Neuronal stem cell (in vitro differentiated cells): ENCODE data around the gene PDPK1.
A peak's percentile ranks its signal among the peaks of the same experiment; 100 is the strongest.

Experiments
- DNase-seq: peaks from one replicate; pipeline ENCODE4 v3.0.0-alpha.2; 2013; ENCODE audit warnings: low spot score
- H2AFZ ChIP-seq: one replicate; pipeline ENCODE4 v1.6.1; 2013; ENCODE audit warnings: mild to moderate bottlenecking, low read length, inconsistent platforms
- H2AK5ac ChIP-seq: 2 replicates; pipeline ENCODE4 v1.6.1; 2013; ENCODE audit warnings: low read depth, mild to moderate bottlenecking, inconsistent platforms, low read length, moderate library complexity, mixed read lengths
- H2BK120ac ChIP-seq: 2 replicates; pipeline ENCODE4 v1.6.1; 2013; ENCODE audit warnings: low read depth, mild to moderate bottlenecking, inconsistent platforms, low read length, moderate library complexity, mixed read lengths
- H2BK12ac ChIP-seq: one replicate; pipeline ENCODE4 v1.6.1; 2013; ENCODE audit warnings: low read length, inconsistent platforms
- H2BK15ac ChIP-seq: 2 replicates; pipeline ENCODE4 v1.6.1; 2013; ENCODE audit warnings: mild to moderate bottlenecking, low read length, inconsistent platforms, mixed read lengths
- H2BK5ac ChIP-seq: one replicate; pipeline ENCODE4 v1.6.1; 2013; ENCODE audit warnings: inconsistent platforms, mild to moderate bottlenecking, low read length, moderate library complexity
- H3K14ac ChIP-seq: one replicate; pipeline ENCODE4 v1.6.1; 2013; ENCODE audit warnings: low read length, inconsistent platforms
- H3K18ac ChIP-seq: 2 replicates; pipeline ENCODE4 v1.6.1; 2013; ENCODE audit warnings: low read length, inconsistent platforms
- H3K23ac ChIP-seq: 2 replicates; pipeline ENCODE4 v1.6.1; 2013; ENCODE audit warnings: low read depth, mild to moderate bottlenecking, mixed read lengths, low read length, inconsistent platforms; ENCODE audit not compliant: poor library complexity
- H3K27ac ChIP-seq: replicated peaks from 3 replicates; pipeline ENCODE4 v1.5.1; 2013; ENCODE audit warnings: low read length, inconsistent platforms
- H3K27me3 ChIP-seq, 3 experiments: 2 replicates each; pipeline ENCODE4 v1.6.1; 2013; ENCODE audit warnings: low read length in 3 of 3, mild to moderate bottlenecking in 2 of 3, inconsistent platforms in 1 of 3, low read depth in 1 of 3, mixed read lengths in 1 of 3, moderate library complexity in 1 of 3; ENCODE audit not compliant: control insufficient read depth in 3 of 3, insufficient read depth in 3 of 3
- H3K36me3 ChIP-seq, 2 donors: replicated peaks in 1 of 2; 2 replicates each; pipeline ENCODE4 v1.6.1; 2013; ENCODE audit warnings: low read length in 2 of 2; ENCODE audit not compliant: control insufficient read depth in 2 of 2, insufficient read depth in 2 of 2
- H3K4ac ChIP-seq: 2 replicates; pipeline ENCODE4 v1.6.1; 2013; ENCODE audit warnings: inconsistent platforms, mild to moderate bottlenecking, low read length, moderate library complexity
- H3K4me1 ChIP-seq, 2 donors: 1 replicate in 1 of 2; 2 replicates in 1 of 2; pipeline ENCODE4 v1.6.1; 2013; ENCODE audit warnings: low read length in 2 of 2, low read depth in 1 of 2; ENCODE audit not compliant: control insufficient read depth in 2 of 2, insufficient read depth in 1 of 2
- H3K4me2 ChIP-seq: one replicate; pipeline ENCODE4 v1.6.1; 2013; ENCODE audit warnings: mild to moderate bottlenecking, low read length, inconsistent platforms; ENCODE audit not compliant: insufficient read depth, poor library complexity, severe bottlenecking
- H3K4me3 ChIP-seq, 2 donors: 2 replicates each; pipeline ENCODE4 v1.5.1; 2013; ENCODE audit warnings: low read length in 2 of 2, mild to moderate bottlenecking in 2 of 2, inconsistent platforms in 1 of 2, moderate library complexity in 1 of 2
- H3K79me1 ChIP-seq: one replicate; pipeline ENCODE4 v1.6.1; 2013; ENCODE audit warnings: low read depth, mild to moderate bottlenecking, inconsistent platforms, low read length, moderate library complexity
- H3K9ac ChIP-seq: one replicate; pipeline ENCODE4 v1.6.1; 2013; ENCODE audit warnings: mild to moderate bottlenecking, low read depth, low read length, inconsistent platforms; ENCODE audit not compliant: poor library complexity
- H3K9me3 ChIP-seq, 2 donors: replicated peaks in 1 of 2; 2 replicates each; pipeline versions ENCODE3 to v1.6.1; 2013; ENCODE audit warnings: low read length in 2 of 2, mild to moderate bottlenecking in 2 of 2, inconsistent platforms in 1 of 2, low read depth in 1 of 2, mixed read lengths in 1 of 2, moderate library complexity in 1 of 2; ENCODE audit not compliant: control insufficient read depth in 2 of 2, insufficient read depth in 1 of 2
- H4K8ac ChIP-seq: one replicate; pipeline ENCODE4 v1.6.1; 2013; ENCODE audit warnings: low read depth, mild to moderate bottlenecking, inconsistent platforms, low read length, moderate library complexity
- H4K91ac ChIP-seq: one replicate; pipeline ENCODE4 v1.6.1; 2013; ENCODE audit warnings: low read length, low read depth, mild to moderate bottlenecking, inconsistent platforms; ENCODE audit not compliant: poor library complexity
- WGBS, 2 donors: extraction: QIAGEN DNeasy Blood & Tissue Kit; methylation state at CpG; one replicate each; pipeline ENCODE4 v1.1.7; 2013; ENCODE audit warnings: missing lambda C conversion rate in 2 of 2, mixed read lengths in 1 of 2; ENCODE audit not compliant: insufficient read length in 2 of 2, insufficient replicate concordance in 1 of 2; ENCODE audit errors: extremely low coverage in 2 of 2; 5-methylcytosine and 5-hydroxymethylcytosine counted together

PDPK1 gene

GRCh38 chr16:2595393-2596205 is 57.8 kb downstream of the PDPK1 start:
- WGBS, 2 donors: no CpG with 5 or more reads among the region's 27 CpGs
- H3K4me2 ChIP-seq: no peak overlapping the region
- no peak overlapping the region for H3K23ac ChIP-seq
- H2BK5ac ChIP-seq: peak overlapping the region; percentile 19
- H3K79me1 ChIP-seq: peaks cover 1% of the 10 kb centered on the region
- H2BK12ac ChIP-seq: no peak overlapping the region
- peak overlapping the region; percentile 43 for H4K8ac ChIP-seq
- DNase-seq: no peak
- no peak overlapping the region for H2AK5ac ChIP-seq
- no peak overlapping the region for H2BK120ac ChIP-seq
- peak overlapping the region; percentile 53 for H3K4ac ChIP-seq
- H3K14ac ChIP-seq: peak overlapping the region; percentile 31
- H3K18ac ChIP-seq: no peak overlapping the region
- no peak overlapping the region for H2BK15ac ChIP-seq
- H3K27me3 ChIP-seq: no peaks in the 10 kb centered on the region
- H2AFZ ChIP-seq: no peak overlapping the region
- peaks cover 2 to 37% of the 10 kb centered on the region in 2 donors for H3K4me1 ChIP-seq
- peak overlapping the region in 1 of 2 donors; percentile 46 for H3K4me3 ChIP-seq
- peaks cover 9 to 42% of the 10 kb centered on the region in 2 donors for H3K36me3 ChIP-seq
- H3K9me3 ChIP-seq: no peaks in the 10 kb centered on the region
- H3K27ac ChIP-seq: no peak overlapping the region
- H4K91ac ChIP-seq: no peak overlapping the region
- H3K9ac ChIP-seq: no peak overlapping the region

- H3K9me3 ChIP-seq: no peaks in the 10 kb centered on the region
- H3K9ac ChIP-seq: no peak overlapping the region
- H3K27ac ChIP-seq: peak overlapping the region; percentile 59
- H3K36me3 ChIP-seq: peaks cover 9 to 34% of the 10 kb centered on the region in 2 donors
- no peak overlapping the region for H2BK15ac ChIP-seq
- no peaks in the 10 kb centered on the region for H3K27me3 ChIP-seq
- no peak overlapping the region for H3K18ac ChIP-seq
- no CpG with 5 or more reads among the region's 24 CpGs for WGBS, 2 donors
- no peak overlapping the region for H2BK12ac ChIP-seq
- H2AK5ac ChIP-seq: no peak overlapping the region
- peak overlapping the region; percentile 43 for H4K8ac ChIP-seq
- H3K23ac ChIP-seq: peak overlapping the region; percentile 43
- no peak overlapping the region for H4K91ac ChIP-seq
- H3K4me3 ChIP-seq: peak overlapping the region in 1 of 2 donors; percentile 42
- H3K4ac ChIP-seq: peak overlapping the region; percentile 53
- H2BK5ac ChIP-seq: peak overlapping the region; percentile 24
- no peak overlapping the region for H2BK120ac ChIP-seq
- no peak overlapping the region for H3K14ac ChIP-seq
- H3K4me2 ChIP-seq: no peak overlapping the region
- H2AFZ ChIP-seq: no peak overlapping the region
- DNase-seq: no peak
- peaks cover 2 to 37% of the 10 kb centered on the region in 2 donors for H3K4me1 ChIP-seq
- peaks cover 1% of the 10 kb centered on the region for H3K79me1 ChIP-seq
Observed at GRCh38 chr16:2596747-2597559, 59.1 kb downstream of the PDPK1 start.

GRCh38 chr16:2597560-2597902 is 59.7 kb downstream of the PDPK1 start:
- Histone ChIP-seq H4K8ac (no peak overlapping the region), H3K18ac (no peak overlapping the region), H3K79me1 (peaks cover 1% of the 10 kb centered on the region), H3K9ac (peak overlapping the region; percentile 4), H2BK12ac (no peak overlapping the region), H3K9me3 (no peaks in the 10 kb centered on the region), H2BK15ac (no peak overlapping the region), H3K14ac (no peak overlapping the region), H3K4ac (no peak overlapping the region), H2BK120ac (no peak overlapping the region), H2AFZ (no peak overlapping the region), H3K4me1 (peaks cover 2 to 37% of the 10 kb centered on the region in 2 donors), H3K23ac (peak overlapping the region; percentile 43), H2AK5ac (no peak overlapping the region), H3K27ac (peak overlapping the region; percentile 59), H4K91ac (no peak overlapping the region), H3K4me2 (no peak overlapping the region), H2BK5ac (no peak overlapping the region), H3K27me3 (no peaks in the 10 kb centered on the region), H3K4me3 (no peak overlapping the region), H3K36me3 (peaks cover 9 to 34% of the 10 kb centered on the region in 2 donors)
- DNase-seq: no peak
- WGBS, 2 donors: no CpG with 5 or more reads among the region's 22 CpGs

- no peak overlapping the region for H2AFZ ChIP-seq
- H3K4me1 ChIP-seq: peaks cover 2 to 31% of the 10 kb centered on the region in 2 donors
- no CpG with 5 or more reads among the region's 21 CpGs for WGBS, 2 donors
- peaks cover 1% of the 10 kb centered on the region for H3K79me1 ChIP-seq
- no peaks in the 10 kb centered on the region for H3K27me3 ChIP-seq
- H3K4me2 ChIP-seq: no peak overlapping the region
- no peak overlapping the region for H2BK12ac ChIP-seq
- peaks cover 9 to 34% of the 10 kb centered on the region in 2 donors for H3K36me3 ChIP-seq
- H4K8ac ChIP-seq: no peak overlapping the region
- H3K9ac ChIP-seq: no peak overlapping the region
- no peak overlapping the region for H3K18ac ChIP-seq
- H2BK120ac ChIP-seq: no peak overlapping the region
- H2BK5ac ChIP-seq: no peak overlapping the region
- no peak overlapping the region for H3K4ac ChIP-seq
- no peak overlapping the region for H4K91ac ChIP-seq
- H2AK5ac ChIP-seq: no peak overlapping the region
- H3K23ac ChIP-seq: no peak overlapping the region
- no peak overlapping the region for H3K27ac ChIP-seq
- no peak overlapping the region for H2BK15ac ChIP-seq
- no peaks in the 10 kb centered on the region for H3K9me3 ChIP-seq
- no peak overlapping the region for H3K4me3 ChIP-seq
- DNase-seq: no peak
- H3K14ac ChIP-seq: no peak overlapping the region
Observed at GRCh38 chr16:2598133-2598641, 60.4 kb downstream of the PDPK1 start.
